Mesothelial cell of epicardium (in vitro differentiated cells): ENCODE results near the gene IDH3G. TPM values are rescaled to one million over a fixed set of nuclear protein-coding genes. Genes with fewer than 3 reads are reported as not detected.

Experiments
- DNase-seq, 2 experiments: peaks; one replicate each; pipeline ENCODE4 v3.0.0; 2021; ENCODE audit warnings: low spot score in 2 of 2; ENCODE audit not compliant: unreplicated experiment in 2 of 2
- H3K27ac Mint-ChIP-seq: 2 replicates; pipeline ENCODE4 v1.8.0; 2021; ENCODE audit warnings: mixed read lengths
- H3K27me3 Mint-ChIP-seq: 2 replicates; pipeline ENCODE4 v1.8.0; 2021; ENCODE audit warnings: low read depth, mixed read lengths
- H3K36me3 Mint-ChIP-seq: 2 replicates; pipeline ENCODE4 v1.8.0; 2021; ENCODE audit warnings: mixed read lengths
- H3K4me1 Mint-ChIP-seq: 2 replicates; pipeline ENCODE4 v1.8.0; 2021; ENCODE audit warnings: mixed read lengths
- H3K4me3 Mint-ChIP-seq: 2 replicates; pipeline ENCODE4 v1.8.0; 2021; ENCODE audit warnings: mild to moderate bottlenecking, moderate library complexity, mixed read lengths
- H3K9me3 Mint-ChIP-seq: 2 replicates; pipeline ENCODE4 v1.8.0; 2021; ENCODE audit warnings: mixed read lengths
- CTCF ChIP-seq: fragments of 200-600 bp; sonication (generic); IDR thresholded peaks from one replicate; pipeline ENCODE4 v1.5.0; 2021; ENCODE audit warnings: antibody characterized with exemption; ENCODE audit not compliant: unreplicated experiment
- total RNA-seq: library from RNA; stranded (reverse); gene quantifications from 3 replicates; pipeline ENCODE4 v1.2.1, GENCODE V29; 2021

Gene IDH3G
- total RNA-seq, 1 donor from 2014 or later: 53.5 TPM

DNA sequence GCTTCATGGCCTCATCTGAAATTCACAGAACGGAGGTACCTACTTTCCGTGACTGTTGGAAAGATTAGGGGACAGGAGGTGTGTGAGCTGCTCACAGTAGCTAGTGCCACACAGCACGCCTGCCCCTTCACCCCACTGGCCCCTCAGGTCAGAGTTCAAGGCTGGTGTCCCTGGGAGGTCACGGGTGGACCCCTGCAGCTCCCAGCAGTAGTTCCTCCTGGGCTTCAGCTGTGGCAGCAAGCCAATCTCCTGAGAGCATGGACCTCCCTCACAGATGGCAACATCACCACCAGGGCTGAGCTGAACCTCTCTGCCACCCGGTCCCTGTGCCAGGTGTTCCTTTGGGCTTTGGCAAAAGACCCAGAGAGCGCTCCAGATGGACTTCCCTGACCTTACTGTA, 1.8 kb downstream of the IDH3G start:
- no peak for DNase-seq
- Mint-ChIP-seq H3K27ac (no peak overlapping the region), H3K27me3 (no peaks in the 10 kb centered on the region), H3K9me3 (peaks cover 8% of the 10 kb centered on the region), H3K36me3 (peaks cover 5% of the 10 kb centered on the region), H3K4me3 (no peak overlapping the region), H3K4me1 (peaks cover 20% of the 10 kb centered on the region)
- no peak for TF ChIP-seq CTCF

DNA sequence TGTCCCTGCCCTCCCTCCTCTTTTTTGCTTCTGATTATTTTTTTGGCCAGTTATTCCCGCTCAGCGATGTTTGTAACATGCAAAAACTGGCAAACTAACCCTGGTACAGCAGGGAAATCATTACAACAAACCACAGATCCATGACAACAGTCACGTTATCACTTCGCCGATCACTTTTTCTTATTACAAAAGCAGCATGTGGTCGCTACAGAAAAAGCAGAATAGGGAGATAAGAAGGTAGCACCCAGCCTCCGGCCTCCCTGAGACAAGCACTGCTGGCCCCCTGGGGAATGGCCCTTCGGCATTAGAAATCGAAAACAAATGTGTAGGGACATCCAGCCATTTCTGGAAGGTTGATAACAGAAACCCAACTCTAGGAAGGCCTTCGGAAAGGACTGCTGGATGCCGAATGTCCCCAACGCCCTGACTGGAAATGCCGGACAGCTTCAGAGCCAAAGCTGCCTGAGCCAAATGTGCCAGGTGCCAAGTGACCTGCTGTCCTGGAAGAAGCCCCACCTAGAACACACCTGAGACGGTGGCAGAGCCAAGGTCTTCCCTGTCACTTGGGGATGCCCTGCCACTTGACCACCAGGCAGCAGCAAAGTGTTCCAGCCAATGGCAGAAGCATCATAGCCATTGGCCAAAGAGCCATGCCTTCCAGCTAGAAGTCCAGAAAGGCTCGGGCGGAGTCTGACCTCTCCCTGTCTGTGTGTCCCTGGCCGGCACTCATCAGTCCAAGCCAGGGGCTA, 2.9 kb downstream of the IDH3G start:
- TF ChIP-seq CTCF: no peak
- Mint-ChIP-seq H3K4me3 (no peak overlapping the region), H3K27me3 (no peaks in the 10 kb centered on the region), H3K36me3 (peaks cover 10% of the 10 kb centered on the region), H3K4me1 (peaks cover 14% of the 10 kb centered on the region), H3K27ac (no peak overlapping the region), H3K9me3 (peaks cover 8% of the 10 kb centered on the region)
- no peak for DNase-seq

DNA sequence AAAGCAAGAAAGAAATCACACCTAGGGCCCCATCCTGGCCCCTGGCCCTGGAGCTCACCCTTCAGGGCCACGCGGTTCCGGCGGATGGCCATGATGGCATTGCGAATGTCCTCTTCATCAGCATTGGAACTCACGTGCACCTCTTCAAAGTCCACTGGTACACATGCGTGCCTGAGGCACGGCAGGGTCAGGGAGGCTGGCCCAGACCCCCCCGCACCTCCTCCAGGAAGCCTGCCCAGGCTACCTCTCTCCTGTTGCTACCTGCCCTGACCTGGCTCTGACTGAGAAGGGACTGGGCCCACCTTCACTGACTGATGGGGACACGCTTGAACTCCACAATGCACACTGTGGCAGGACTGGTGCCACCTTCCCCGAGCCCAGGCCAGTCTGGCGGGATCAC, 4.5 kb downstream of the IDH3G start:
- DNase-seq: no peak
- H3K9me3 Mint-ChIP-seq: peaks cover 8% of the 10 kb centered on the region
- H3K27ac Mint-ChIP-seq: no peak overlapping the region
- TF ChIP-seq CTCF: no peak
- H3K36me3 Mint-ChIP-seq: peaks cover 10% of the 10 kb centered on the region
- peaks cover 6% of the 10 kb centered on the region for H3K4me1 Mint-ChIP-seq
- H3K27me3 Mint-ChIP-seq: no peaks in the 10 kb centered on the region
- no peak overlapping the region for H3K4me3 Mint-ChIP-seq

- H3K4me3 Mint-ChIP-seq: no peak overlapping the region
- peaks cover 7% of the 10 kb centered on the region for H3K36me3 Mint-ChIP-seq
- H3K9me3 Mint-ChIP-seq: peaks cover 3% of the 10 kb centered on the region
Measured at GRCh38 chrX:153786669-153787068, 7.5 kb downstream of the IDH3G start.

GRCh38 chrX:153784325-153784967, 9.7 kb downstream of the IDH3G start:
- DNase-seq: no peak
- TF ChIP-seq CTCF: no peak
- Mint-ChIP-seq H3K27me3 (no peaks in the 10 kb centered on the region), H3K4me3 (no peak overlapping the region), H3K27ac (no peak overlapping the region), H3K36me3 (peaks cover 7% of the 10 kb centered on the region), H3K4me1 (no peaks in the 10 kb centered on the region), H3K9me3 (no peaks in the 10 kb centered on the region)

More at GRCh38 chrX:153786669-153787068, 7.5 kb downstream of the IDH3G start:
- Mint-ChIP-seq H3K4me1 (no peaks in the 10 kb centered on the region), H3K27me3 (no peaks in the 10 kb centered on the region), H3K27ac (no peak overlapping the region)
- TF ChIP-seq CTCF: no peak
- DNase-seq: no peak
